HG03025 (cell line): ENCODE measurements around the gene SYNDIG1L.

Source experiments
- ATAC-seq: cut with Tn5 transposase; IDR thresholded peaks from one replicate; pipeline ENCODE4 v1.9.1; 2021; ENCODE audit warnings: mild to moderate bottlenecking, moderate library complexity; ENCODE audit not compliant: unreplicated experiment, low FRiP score

SYNDIG1L gene

DNA sequence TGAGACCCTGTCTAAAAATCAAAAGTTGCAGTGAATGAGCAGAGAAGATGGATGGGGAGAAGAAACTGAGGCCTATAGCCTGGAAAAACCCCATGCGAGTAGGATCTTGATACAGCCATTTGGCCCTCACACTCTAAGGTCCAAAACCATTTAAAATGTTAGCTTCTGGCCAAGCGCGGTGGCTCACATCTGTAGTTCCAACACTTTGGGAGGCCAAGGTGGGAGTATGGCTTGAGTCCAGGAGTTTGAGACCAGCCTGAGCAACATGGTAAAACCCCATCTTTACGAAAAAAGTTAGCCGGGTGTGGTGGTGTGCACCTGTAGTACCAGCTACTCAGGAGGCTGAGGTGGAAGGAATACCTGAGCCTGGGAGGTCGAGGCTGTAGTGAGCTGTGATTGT lies 58.0 kb downstream of the SYNDIG1L start:
- ATAC-seq, result no peak

DNA sequence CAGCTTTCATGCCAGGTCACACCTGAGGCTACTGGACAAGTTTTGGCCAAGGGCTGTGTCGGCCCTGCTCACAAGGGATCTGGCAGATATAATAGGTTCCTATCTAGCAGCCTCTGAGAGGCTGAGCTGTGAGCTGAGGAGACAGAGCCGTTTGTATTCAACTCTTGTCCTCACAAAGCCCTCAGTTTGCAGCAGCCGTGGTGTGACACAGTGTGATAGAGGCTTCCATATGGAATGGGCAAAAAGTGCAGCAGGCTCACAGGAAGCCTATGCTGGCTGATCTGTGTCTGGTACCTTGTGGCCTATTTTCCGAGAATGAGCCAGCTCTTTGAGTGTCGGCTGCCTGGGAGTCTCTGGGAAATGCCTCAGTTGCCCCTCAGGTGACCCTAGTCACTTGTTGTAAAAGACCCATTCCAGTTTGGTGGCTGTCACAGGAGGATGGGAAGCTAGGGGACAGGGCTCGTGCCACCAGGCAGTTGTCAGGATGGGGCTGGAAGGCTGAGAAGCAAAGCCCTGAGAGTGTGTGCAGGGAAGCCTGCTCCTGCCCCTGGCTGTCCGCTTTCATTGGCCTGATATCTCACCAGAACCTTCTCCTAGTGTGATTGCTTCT lies 61.6 kb downstream of the SYNDIG1L start:
- no peak for ATAC-seq

DNA sequence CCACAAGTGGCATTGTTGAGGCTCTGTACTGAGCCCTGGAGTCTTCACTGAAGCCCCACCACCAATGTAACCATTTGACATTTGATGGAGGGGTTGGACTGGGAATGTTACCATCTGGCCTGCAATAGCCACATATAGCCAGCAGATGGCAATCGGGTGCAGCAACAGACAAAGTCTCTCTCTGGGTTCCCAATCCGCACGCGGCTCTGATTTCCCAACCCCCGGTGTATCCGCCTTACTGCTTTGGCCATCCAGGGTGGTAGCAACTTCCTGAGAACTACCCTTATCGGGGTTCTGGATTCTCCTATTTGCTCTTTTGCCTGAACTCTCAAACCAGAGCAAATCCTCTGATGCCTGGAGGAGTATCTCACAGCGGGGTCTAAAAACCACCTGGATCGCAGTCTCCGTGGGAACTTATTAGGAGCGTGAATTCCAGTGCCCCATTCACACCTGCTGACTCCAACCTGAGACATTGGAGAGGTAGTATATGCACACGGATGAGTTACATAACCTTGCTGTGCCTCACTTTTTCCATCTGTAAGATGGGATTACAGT lies 63.6 kb downstream of the SYNDIG1L start:
- ATAC-seq, result no peak

DNA sequence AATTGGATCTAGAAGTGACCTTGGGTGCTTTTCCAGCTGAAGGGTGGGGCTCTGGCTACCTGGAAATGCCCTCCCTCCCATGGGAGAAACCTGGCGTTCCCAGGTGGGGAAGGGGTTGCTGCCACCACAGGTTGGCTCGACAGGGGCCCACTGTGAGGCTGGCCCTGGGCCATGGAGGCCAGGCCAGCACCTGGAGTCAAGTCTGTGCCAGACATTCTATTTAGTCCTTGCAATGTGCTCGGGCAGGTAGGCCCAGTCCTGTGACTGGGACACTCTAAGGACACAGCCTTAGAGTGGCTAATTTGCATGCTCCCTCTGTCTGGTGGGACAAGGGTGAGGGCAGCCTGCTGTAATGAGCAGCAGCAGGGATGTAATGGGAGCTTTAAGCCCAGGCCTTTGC lies 65.8 kb downstream of the SYNDIG1L start:
- no peak for ATAC-seq

DNA sequence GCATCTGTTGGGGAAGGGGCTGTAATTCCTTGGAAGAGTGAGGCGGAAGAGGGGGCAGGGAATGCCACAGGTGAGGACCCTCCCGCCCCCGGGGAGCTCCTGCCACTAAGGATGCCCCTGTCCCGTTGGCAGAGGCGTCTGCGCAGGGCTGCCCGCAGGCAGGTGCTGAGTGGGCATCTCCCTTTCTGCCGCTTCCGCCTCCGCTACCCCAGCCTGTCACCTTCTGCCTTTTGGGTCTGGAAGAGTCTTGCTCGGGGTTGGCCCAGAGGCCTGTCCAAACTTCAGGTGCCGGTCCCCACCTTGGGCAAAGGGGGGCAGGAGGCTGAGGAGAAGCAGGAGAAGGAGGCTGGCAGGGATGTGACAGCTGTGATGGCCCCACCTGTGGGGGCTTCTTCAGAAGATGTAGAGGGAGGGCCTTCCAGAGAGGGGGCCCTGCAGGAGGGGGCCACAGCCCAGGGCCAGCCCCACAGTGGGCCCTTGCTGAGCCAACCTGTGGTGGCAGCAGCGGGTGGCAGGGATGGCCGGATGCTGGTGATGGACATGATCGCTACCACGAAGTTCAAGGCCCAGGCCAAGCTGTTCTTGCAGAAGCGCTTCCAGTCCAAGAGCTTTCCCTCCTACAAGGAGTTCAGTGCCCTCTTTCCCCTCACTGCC lies 67.7 kb downstream of the SYNDIG1L start:
- ATAC-seq, result no peak

DNA sequence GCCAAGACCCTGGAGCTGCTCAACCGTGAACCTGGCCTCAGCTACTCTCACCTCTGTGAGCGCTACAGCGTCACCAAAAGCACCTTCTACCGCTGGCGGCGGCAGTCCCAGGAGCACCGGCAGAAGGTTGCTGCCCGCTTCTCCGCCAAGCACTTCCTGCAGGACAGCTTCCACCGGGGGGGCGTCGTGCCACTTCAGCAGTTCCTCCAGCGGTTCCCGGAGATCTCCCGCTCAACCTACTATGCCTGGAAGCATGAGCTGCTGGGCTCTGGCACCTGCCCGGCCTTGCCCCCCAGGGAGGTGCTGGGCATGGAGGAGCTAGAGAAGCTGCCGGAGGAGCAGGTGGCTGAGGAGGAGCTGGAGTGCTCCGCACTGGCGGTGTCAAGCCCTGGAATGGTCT lies 68.4 kb downstream of the SYNDIG1L start:
- no peak for ATAC-seq

DNA sequence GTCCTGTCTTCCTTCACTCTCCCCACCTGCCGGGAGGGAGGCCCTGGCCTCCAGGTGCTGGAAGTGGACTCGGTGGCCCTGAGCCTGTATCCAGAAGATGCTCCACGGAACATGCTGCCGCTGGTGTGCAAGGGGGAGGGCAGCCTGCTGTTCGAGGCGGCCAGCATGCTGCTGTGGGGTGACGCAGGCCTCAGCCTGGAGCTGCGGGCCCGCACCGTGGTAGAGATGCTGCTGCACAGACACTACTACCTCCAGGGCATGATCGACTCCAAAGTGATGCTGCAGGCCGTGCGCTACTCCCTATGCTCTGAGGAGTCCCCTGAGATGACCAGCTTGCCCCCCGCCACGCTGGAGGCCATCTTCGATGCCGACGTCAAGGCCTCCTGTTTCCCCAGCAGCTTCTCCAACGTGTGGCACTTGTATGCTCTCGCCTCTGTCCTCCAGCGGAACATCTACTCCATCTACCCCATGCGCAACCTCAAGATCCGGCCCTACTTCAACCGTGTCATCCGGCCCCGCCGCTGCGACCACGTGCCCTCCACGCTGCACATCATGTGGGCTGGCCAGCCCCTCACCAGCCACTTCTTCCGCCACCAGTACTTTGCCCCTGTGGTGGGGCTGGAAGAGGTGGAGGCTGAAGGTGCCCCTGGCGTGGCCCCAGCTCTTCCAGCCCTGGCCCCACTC lies 69.0 kb downstream of the SYNDIG1L start:
- ATAC-seq, result no peak
